ENCODE measurements around the gene CMTM4. TPM values are rescaled to one million over a fixed set of nuclear protein-coding genes. Genes with fewer than 3 reads are reported as not detected.

CMTM4 gene
- total RNA-seq, 4 donors from 2014 or later, result 170 to 246 (median 201) TPM

GRCh38 chr16:66649636-66650205, 46.8 kb downstream of the CMTM4 start:
- TF ChIP-seq CTCF (IDR thresholded peaks at IDR 0.05) (no peak), POLR2A (IDR thresholded peaks at IDR 0.05) (no peak)
- Histone ChIP-seq H3K27me3 (no peaks in the 10 kb centered on the region), H3K27ac (peak overlapping the region in 2 of 3 donors; percentile 35 to 58), H3K36me3 (no peaks in the 10 kb centered on the region), H3K9me3 (no peaks in the 10 kb centered on the region), H3K4me3 (replicated peaks in 1 of 3) (no peak overlapping the region), H3K4me1 (peaks cover 10 to 50% of the 10 kb centered on the region in 2 donors)
- 68 to 76% methylated on average over 8 to 9 of the region's 9 CpGs for WGBS, 2 donors
- peak; percentile 79 to 80 for DNase-seq
- intact Hi-C loops (cut with DNase I), result loop anchor here (5.0 kb wide), 1 partner anchor 103 kb away; the partner anchor contains the start of gene DYNC1LI2

- H3K4me1 ChIP-seq, result peaks cover 10 to 46% of the 10 kb centered on the region in 2 donors
- no peaks in the 10 kb centered on the region for H3K36me3 ChIP-seq
- peak overlapping the region in 2 of 3 donors; percentile 35 to 58 for H3K27ac ChIP-seq
- H3K27me3 ChIP-seq, result no peaks in the 10 kb centered on the region
- 92 to 97% methylated on average over 2 of the region's 2 CpGs for WGBS, 2 donors
- H3K9me3 ChIP-seq, result no peaks in the 10 kb centered on the region
- TF ChIP-seq POLR2A (IDR thresholded peaks at IDR 0.05), result no peak
- no peak for TF ChIP-seq CTCF (IDR thresholded peaks at IDR 0.05)
- no peak for DNase-seq
- no peak overlapping the region for H3K4me3 ChIP-seq (replicated peaks in 1 of 3)
- intact Hi-C loops (cut with DNase I), result no loop called here
Observed at GRCh38 chr16:66649167-66649566, 47.4 kb downstream of the CMTM4 start.

GRCh38 chr16:66647866-66648265, 48.7 kb downstream of the CMTM4 start:
- Histone ChIP-seq H3K4me1 (peaks cover 10 to 33% of the 10 kb centered on the region in 2 donors), H3K27ac (no peak overlapping the region), H3K36me3 (no peaks in the 10 kb centered on the region), H3K27me3 (no peaks in the 10 kb centered on the region), H3K9me3 (no peaks in the 10 kb centered on the region), H3K4me3 (replicated peaks in 1 of 3) (no peak overlapping the region)
- no peak for DNase-seq
- intact Hi-C loops (cut with DNase I), result no loop called here
- WGBS, 2 donors, result 100% methylated on average over 1 of the region's 1 CpG
- TF ChIP-seq POLR2A (IDR thresholded peaks at IDR 0.05), result no peak
- no peak for TF ChIP-seq CTCF (IDR thresholded peaks at IDR 0.05)

- Histone ChIP-seq H3K4me1 (peaks cover 2 to 16% of the 10 kb centered on the region in 2 donors), H3K36me3 (no peaks in the 10 kb centered on the region), H3K27ac (no peak overlapping the region), H3K27me3 (no peaks in the 10 kb centered on the region), H3K4me3 (replicated peaks in 1 of 3) (no peak overlapping the region), H3K9me3 (no peaks in the 10 kb centered on the region)
- no peak for TF ChIP-seq CTCF (IDR thresholded peaks at IDR 0.05)
- TF ChIP-seq POLR2A (IDR thresholded peaks at IDR 0.05), result no peak
- 98 to 100% methylated on average over 1 of the region's 1 CpG for WGBS, 2 donors
- intact Hi-C loops (cut with DNase I), result no loop called here
- no peak for DNase-seq
Observed at GRCh38 chr16:66641387-66641786, 55.2 kb downstream of the CMTM4 start.

- H3K9me3 ChIP-seq, result no peaks in the 10 kb centered on the region
- no peak for TF ChIP-seq POLR2A (IDR thresholded peaks at IDR 0.05)
- no peak overlapping the region for H3K4me3 ChIP-seq (replicated peaks in 1 of 3)
- no peaks in the 10 kb centered on the region for H3K36me3 ChIP-seq
- no peak overlapping the region for H3K27ac ChIP-seq
- intact Hi-C loops (cut with DNase I), result no loop called here
- no peak for DNase-seq
- no peaks in the 10 kb centered on the region for H3K27me3 ChIP-seq
- WGBS, 2 donors, result 83 to 91% methylated on average over 3 of the region's 3 CpGs
- H3K4me1 ChIP-seq, result peaks cover 5 to 16% of the 10 kb centered on the region in 2 donors
Observed at GRCh38 chr16:66640724-66641314, 55.7 kb downstream of the CMTM4 start.
